22Rv1 (cell line): Measurements from ENCODE around the gene SORCS2.

Experiments used
- H3K27ac ChIP-seq: fragments of 450-650 bp; 2 replicates; pipeline ENCODE4 v1.5.1; 2017
- CTCF ChIP-seq: fragments of 450-650 bp; IDR thresholded peaks from 2 replicates; pipeline ENCODE4 v1.5.1; 2017; ENCODE audit warnings: mild to moderate bottlenecking
- ZFX ChIP-seq: fragments of 450-650 bp; IDR thresholded peaks from 2 replicates; pipeline ENCODE4 v1.6.1; 2017; ENCODE audit warnings: antibody characterized with exemption, borderline replicate concordance

SORCS2 gene

GRCh38 chr4:7672601-7673000, 480.3 kb downstream of the SORCS2 start:
- H3K27ac ChIP-seq = no peak overlapping the region
- TF ChIP-seq ZFX = no peak
- no peak for TF ChIP-seq CTCF

GRCh38 chr4:7673121-7673520, 480.8 kb downstream of the SORCS2 start:
- no peak overlapping the region for H3K27ac ChIP-seq
- no peak for TF ChIP-seq CTCF

- H3K27ac ChIP-seq = no peak overlapping the region
- no peak for TF ChIP-seq CTCF
- TF ChIP-seq ZFX = no peak
Observed at GRCh38 chr4:7674706-7675105, 482.4 kb downstream of the SORCS2 start.

- H3K27ac ChIP-seq = no peak overlapping the region
- TF ChIP-seq CTCF = no peak
- no peak for TF ChIP-seq ZFX
Observed at GRCh38 chr4:7675136-7675535, 482.8 kb downstream of the SORCS2 start.

- no peak overlapping the region for H3K27ac ChIP-seq
- TF ChIP-seq ZFX = no peak
- TF ChIP-seq CTCF = no peak
Observed at GRCh38 chr4:7675612-7676320, 483.4 kb downstream of the SORCS2 start.

- H3K27ac ChIP-seq = no peak overlapping the region
- TF ChIP-seq CTCF (no peak), ZFX (no peak)
Observed at GRCh38 chr4:7676398-7676922, 484.1 kb downstream of the SORCS2 start.

- no peak overlapping the region for H3K27ac ChIP-seq
- no peak for TF ChIP-seq CTCF
- no peak for TF ChIP-seq ZFX
Observed at GRCh38 chr4:7677086-7677485, 484.7 kb downstream of the SORCS2 start.
